Astrocyte (in vitro differentiated cells and primary cell): Measurements from ENCODE around the gene RBP5. TPM values are rescaled to one million over a fixed set of nuclear protein-coding genes. Genes with fewer than 3 reads are reported as not detected.
A peak's percentile ranks its signal among the peaks of the same experiment; 100 is the strongest.
"Not testable (repeated sequence)": the region's sequence is repeated elsewhere in the genome, so short reads cannot be mapped to it uniquely, and the experiment has no call there.

Source experiments
- DNase-seq: peaks from one replicate; pipeline ENCODE4 v3.0.0-alpha.2; 2010; ENCODE audit warnings: low read depth
- FAIRE-seq: peaks from 2 replicates; lab custom pipeline; 2011; peaks lifted over from hg19 to GRCh38; lab: Jason Lieb, UNC
- H2AFZ ChIP-seq: 2 replicates; pipeline ENCODE4 v1.6.0; 2012; ENCODE audit warnings: low read depth, low read length, inconsistent platforms
- H3K27ac ChIP-seq: 2 replicates; pipeline ENCODE4 v1.5.1; 2011; ENCODE audit warnings: low read depth, low read length, inconsistent platforms
- H3K27me3 ChIP-seq: 2 replicates; pipeline ENCODE4 v1.6.0; 2011; ENCODE audit warnings: low read length, inconsistent platforms; ENCODE audit not compliant: insufficient read depth
- H3K36me3 ChIP-seq: 2 replicates; pipeline ENCODE4 v1.5.1; 2011; ENCODE audit warnings: low read length, inconsistent platforms; ENCODE audit not compliant: insufficient read depth
- H3K4me1 ChIP-seq: 2 replicates; pipeline ENCODE4 v1.5.1; 2011; ENCODE audit warnings: low read length, inconsistent platforms; ENCODE audit not compliant: insufficient read depth
- H3K4me2 ChIP-seq: 2 replicates; pipeline ENCODE4 v1.6.0; 2012; ENCODE audit warnings: low read length, inconsistent platforms
- H3K4me3 ChIP-seq: 2 replicates; pipeline ENCODE4 v1.5.1; 2011; ENCODE audit warnings: low read depth, mild to moderate bottlenecking, low read length, inconsistent platforms; ENCODE audit not compliant: insufficient read depth
- H3K79me2 ChIP-seq: 2 replicates; pipeline ENCODE4 v1.6.0; 2012; ENCODE audit warnings: mild to moderate bottlenecking, low read length, inconsistent platforms; ENCODE audit not compliant: insufficient read depth
- H3K9ac ChIP-seq: 2 replicates; pipeline ENCODE4 v1.6.0; 2012; ENCODE audit warnings: mild to moderate bottlenecking, low read length, inconsistent platforms
- H3K9me3 ChIP-seq: 2 replicates; pipeline ENCODE4 v1.5.1; 2012; ENCODE audit warnings: low read depth, mild to moderate bottlenecking, low read length, inconsistent platforms; ENCODE audit not compliant: insufficient read depth
- H4K20me1 ChIP-seq: 2 replicates; pipeline ENCODE4 v1.6.0; 2012; ENCODE audit warnings: low read length, inconsistent platforms; ENCODE audit not compliant: insufficient read depth
- H3K27ac Mint-ChIP-seq: one replicate; pipeline ENCODE4 v1.8.0; 2021; ENCODE audit warnings: mild to moderate bottlenecking, mixed read lengths; ENCODE audit not compliant: unreplicated experiment
- H3K27me3 Mint-ChIP-seq: one replicate; pipeline ENCODE4 v1.8.0; 2021; ENCODE audit warnings: low read depth, mixed read lengths; ENCODE audit not compliant: unreplicated experiment
- H3K36me3 Mint-ChIP-seq: one replicate; pipeline ENCODE4 v1.8.0; 2021; ENCODE audit warnings: low read depth, mixed read lengths; ENCODE audit not compliant: unreplicated experiment
- H3K4me1 Mint-ChIP-seq: one replicate; pipeline ENCODE4 v1.8.0; 2021; ENCODE audit warnings: low read depth, mixed read lengths; ENCODE audit not compliant: unreplicated experiment
- H3K4me3 Mint-ChIP-seq: one replicate; pipeline ENCODE4 v1.8.0; 2021; ENCODE audit warnings: mild to moderate bottlenecking, moderate library complexity, mixed read lengths; ENCODE audit not compliant: unreplicated experiment
- H3K9me3 Mint-ChIP-seq: one replicate; pipeline ENCODE4 v1.8.0; 2021; ENCODE audit warnings: mild to moderate bottlenecking, mixed read lengths; ENCODE audit not compliant: unreplicated experiment
- EZH2 ChIP-seq: IDR thresholded peaks from 2 replicates; pipeline ENCODE4 v1.6.1; 2012; ENCODE audit warnings: mild to moderate bottlenecking, low read length, inconsistent platforms; ENCODE audit not compliant: insufficient read depth
- total RNA-seq: library from RNA; stranded (reverse); gene quantifications from 2 replicates; pipeline ENCODE4 v1.2.1, GENCODE V29; 2021
- TF ChIP-seq, protein P1 (sequence below): IDR thresholded peaks from 2 replicates; pipeline ENCODE4 v1.5.1; 2011; ENCODE audit warnings: low read depth, mild to moderate bottlenecking, inconsistent platforms, low read length, moderate library complexity; ENCODE audit not compliant: insufficient read depth

RBP5 gene
- total RNA-seq, 1 donor from 2014 or later = not detected

DNA sequence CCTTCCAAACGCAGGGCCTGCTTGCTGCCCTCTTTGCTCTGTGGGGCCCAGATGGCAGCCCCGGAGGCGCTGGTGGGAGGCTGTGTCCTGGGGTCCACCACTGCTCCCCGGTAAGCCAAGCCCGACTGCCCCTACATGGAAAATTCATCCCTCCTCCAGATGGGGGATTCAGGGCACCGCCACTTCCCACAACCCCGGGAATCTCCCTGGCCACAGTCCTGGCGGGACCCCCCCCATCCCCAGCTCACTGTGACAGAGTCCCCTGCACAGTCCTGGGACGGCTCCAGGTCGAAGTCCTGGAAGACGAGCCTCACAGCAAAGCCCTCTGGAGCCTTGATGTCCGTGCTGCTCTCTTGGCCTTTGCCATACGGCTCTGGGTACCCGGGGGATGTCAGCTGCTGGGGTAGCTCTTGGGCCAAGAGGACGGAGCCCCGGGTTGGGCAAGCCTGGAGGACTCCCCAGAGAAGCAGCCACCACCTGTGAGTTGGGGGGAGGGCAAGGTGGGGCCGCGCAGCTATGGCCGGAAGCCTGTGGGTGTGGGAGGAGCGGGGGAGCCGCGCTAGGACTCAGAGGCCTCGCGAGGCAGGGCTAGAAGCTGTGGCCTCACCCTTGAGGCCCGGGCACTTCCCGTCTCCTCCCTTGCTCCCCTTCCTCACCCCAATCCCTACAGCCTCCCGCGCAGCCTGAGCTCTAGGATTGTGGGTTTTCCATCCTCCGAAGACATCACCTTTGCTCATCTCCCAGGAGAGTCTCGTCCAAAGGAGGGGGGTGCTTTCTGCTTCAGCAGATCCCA is 20.5 kb downstream of the RBP5 start:
- Mint-ChIP-seq H3K27me3 (peaks cover 5% of the 10 kb centered on the region), H3K36me3 (peaks cover 10% of the 10 kb centered on the region), H3K27ac (peak overlapping the region; percentile 86), H3K4me3 (peak overlapping the region; percentile 86), H3K4me1 (peaks cover 2% of the 10 kb centered on the region), H3K9me3 (peaks cover 4% of the 10 kb centered on the region)
- peak overlapping the region; percentile 92 for H3K9ac ChIP-seq
- peak overlapping the region; percentile 75 for H3K4me3 ChIP-seq
- FAIRE-seq (no peak), DNase-seq (peak; percentile 59)
- H3K27ac ChIP-seq = peak overlapping the region; percentile 65
- H3K79me2 ChIP-seq = peaks cover 7% of the 10 kb centered on the region
- H3K9me3 ChIP-seq = no peaks in the 10 kb centered on the region
- H3K36me3 ChIP-seq = no peaks in the 10 kb centered on the region
- H2AFZ ChIP-seq = peak overlapping the region; percentile 82
- no peaks in the 10 kb centered on the region for H3K27me3 ChIP-seq
- H4K20me1 ChIP-seq = peaks cover 4% of the 10 kb centered on the region
- TF ChIP-seq, protein P1, sequence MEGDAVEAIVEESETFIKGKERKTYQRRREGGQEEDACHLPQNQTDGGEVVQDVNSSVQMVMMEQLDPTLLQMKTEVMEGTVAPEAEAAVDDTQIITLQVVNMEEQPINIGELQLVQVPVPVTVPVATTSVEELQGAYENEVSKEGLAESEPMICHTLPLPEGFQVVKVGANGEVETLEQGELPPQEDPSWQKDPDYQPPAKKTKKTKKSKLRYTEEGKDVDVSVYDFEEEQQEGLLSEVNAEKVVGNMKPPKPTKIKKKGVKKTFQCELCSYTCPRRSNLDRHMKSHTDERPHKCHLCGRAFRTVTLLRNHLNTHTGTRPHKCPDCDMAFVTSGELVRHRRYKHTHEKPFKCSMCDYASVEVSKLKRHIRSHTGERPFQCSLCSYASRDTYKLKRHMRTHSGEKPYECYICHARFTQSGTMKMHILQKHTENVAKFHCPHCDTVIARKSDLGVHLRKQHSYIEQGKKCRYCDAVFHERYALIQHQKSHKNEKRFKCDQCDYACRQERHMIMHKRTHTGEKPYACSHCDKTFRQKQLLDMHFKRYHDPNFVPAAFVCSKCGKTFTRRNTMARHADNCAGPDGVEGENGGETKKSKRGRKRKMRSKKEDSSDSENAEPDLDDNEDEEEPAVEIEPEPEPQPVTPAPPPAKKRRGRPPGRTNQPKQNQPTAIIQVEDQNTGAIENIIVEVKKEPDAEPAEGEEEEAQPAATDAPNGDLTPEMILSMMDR = no peak
- TF ChIP-seq EZH2 = no peak
- peak overlapping the region; percentile 96 for H3K4me2 ChIP-seq
- peaks cover 10% of the 10 kb centered on the region for H3K4me1 ChIP-seq

DNA sequence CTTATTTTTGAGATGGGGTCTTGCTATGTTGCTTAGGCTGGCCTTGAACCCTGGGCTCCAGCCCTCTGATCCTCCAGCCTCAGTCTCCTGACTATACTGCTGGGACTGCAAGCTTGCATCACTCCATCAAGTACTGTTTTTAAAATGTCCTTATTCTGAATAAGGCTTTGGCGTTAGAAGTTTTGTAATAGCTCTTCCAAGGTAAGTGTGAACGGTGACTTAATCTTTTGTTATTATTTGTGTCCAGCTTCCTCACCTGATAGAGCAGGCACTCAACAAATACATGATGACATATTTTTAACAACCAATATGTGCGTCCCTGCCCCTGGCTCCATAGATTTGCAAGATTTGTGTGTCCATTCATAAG is 21.1 kb downstream of the RBP5 start:
- TF ChIP-seq, protein P1 = no peak
- TF ChIP-seq EZH2 = no peak
- no peak for FAIRE-seq

DNA sequence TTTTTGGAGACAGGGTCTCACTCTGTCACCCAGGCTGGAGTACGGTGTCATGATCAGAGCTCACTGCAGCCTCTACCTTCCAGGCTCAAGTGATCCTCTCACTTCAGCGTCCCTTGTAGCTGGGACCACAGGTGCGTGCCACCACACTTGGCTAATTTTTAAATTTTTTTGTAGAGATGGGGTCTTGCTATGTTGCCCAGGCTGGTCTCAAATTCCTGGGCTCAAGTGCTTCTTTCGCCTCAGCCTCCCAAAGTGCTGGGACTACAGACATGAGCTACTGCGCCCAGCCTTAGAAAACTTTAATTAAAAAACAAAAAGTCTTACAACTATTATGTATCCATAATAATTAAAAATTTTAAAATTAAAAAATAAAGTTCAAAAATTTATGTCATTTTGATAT is 21.5 kb downstream of the RBP5 start:
- not testable (repeated sequence) for H3K4me3 ChIP-seq, H3K4me3 Mint-ChIP-seq, FAIRE-seq

More for the DNA sequence above, 21.1 kb downstream of the RBP5 start:
- peaks cover 2% of the 10 kb centered on the region for H3K4me1 Mint-ChIP-seq
- H3K27ac Mint-ChIP-seq = no peak overlapping the region
- Histone ChIP-seq H3K79me2 (peaks cover 7% of the 10 kb centered on the region), H3K9me3 (no peaks in the 10 kb centered on the region), H4K20me1 (peaks cover 4% of the 10 kb centered on the region), H2AFZ (peak overlapping the region; percentile 82), H3K36me3 (no peaks in the 10 kb centered on the region), H3K27ac (no peak overlapping the region), H3K27me3 (no peaks in the 10 kb centered on the region), H3K4me1 (peaks cover 10% of the 10 kb centered on the region), H3K4me3 (peak overlapping the region; percentile 75), H3K9ac (peak overlapping the region; percentile 92), H3K4me2 (peak overlapping the region; percentile 96)
- H3K9me3 Mint-ChIP-seq = peaks cover 4% of the 10 kb centered on the region
- peak overlapping the region; percentile 86 for H3K4me3 Mint-ChIP-seq
- H3K36me3 Mint-ChIP-seq = peaks cover 10% of the 10 kb centered on the region
- no peak for DNase-seq
- peaks cover 5% of the 10 kb centered on the region for H3K27me3 Mint-ChIP-seq

More for the DNA sequence above, 21.5 kb downstream of the RBP5 start:
- H2AFZ ChIP-seq, H3K36me3 ChIP-seq, H3K4me1 Mint-ChIP-seq, H3K36me3 Mint-ChIP-seq, H3K27me3 ChIP-seq, H3K9ac ChIP-seq, H3K27ac Mint-ChIP-seq, DNase-seq, H3K4me2 ChIP-seq, H3K4me1 ChIP-seq, H4K20me1 ChIP-seq, H3K9me3 ChIP-seq, H3K27ac ChIP-seq, H3K79me2 ChIP-seq, H3K9me3 Mint-ChIP-seq, H3K27me3 Mint-ChIP-seq: not testable (repeated sequence)
